GM21723 (cell line): Measurements from ENCODE around the gene RBM25.

ENCODE experiments used
- ATAC-seq: cut with Tn5 transposase; IDR thresholded peaks from one replicate; pipeline ENCODE4 v1.9.1; 2021; ENCODE audit warnings: mild to moderate bottlenecking, moderate library complexity; ENCODE audit not compliant: unreplicated experiment

The RBM25 gene

GRCh38 chr14:73102806-73103497 is 44.6 kb downstream of the RBM25 start:
- no peak for ATAC-seq

GRCh38 chr14:73105050-73105449 is 46.7 kb downstream of the RBM25 start:
- ATAC-seq = no peak

DNA sequence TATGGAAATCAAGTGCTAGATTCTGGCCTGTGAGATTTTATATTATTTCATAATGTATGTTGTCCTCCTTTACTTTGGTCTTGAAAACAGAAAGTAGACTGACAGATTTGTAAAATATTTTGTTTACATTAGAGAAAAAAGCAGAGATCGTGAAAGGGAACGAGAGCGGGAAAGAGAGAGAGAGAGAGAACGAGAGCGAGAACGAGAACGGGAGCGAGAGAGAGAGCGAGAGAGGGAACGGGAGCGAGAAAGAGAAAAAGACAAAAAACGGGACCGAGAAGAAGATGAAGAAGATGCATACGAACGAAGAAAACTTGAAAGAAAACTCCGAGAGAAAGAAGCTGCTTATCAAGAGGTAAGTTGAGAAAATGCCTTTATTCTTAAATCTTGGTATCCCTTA is 47.4 kb downstream of the RBM25 start:
- no peak for ATAC-seq

DNA sequence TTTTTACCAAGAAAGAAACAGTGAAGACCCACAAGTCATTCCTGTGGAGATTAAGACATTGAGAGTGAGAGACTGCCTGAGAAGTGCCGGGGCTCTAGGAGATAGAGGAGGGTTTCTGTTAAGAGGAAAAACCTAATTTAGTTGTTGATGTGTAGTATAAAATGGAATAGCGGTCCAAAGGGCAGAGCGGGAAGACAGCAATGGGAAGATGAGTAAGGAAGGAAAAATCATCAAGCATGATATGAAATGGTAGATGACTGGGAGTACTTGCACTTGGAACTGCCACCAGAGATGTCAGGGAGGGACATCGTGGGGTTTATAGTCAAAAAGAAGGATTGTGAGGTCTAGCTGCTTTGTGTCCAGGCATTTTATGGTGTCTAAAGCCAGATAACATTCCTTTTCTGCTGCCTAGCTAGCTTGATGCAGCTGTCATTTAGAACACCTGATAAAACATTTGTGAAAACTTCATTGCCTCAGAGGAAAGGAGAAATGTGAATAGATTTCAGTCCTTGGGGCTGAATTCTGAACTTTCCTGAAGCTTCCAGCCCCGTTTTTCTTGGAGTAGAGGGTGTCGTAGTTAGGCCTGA is 57.8 kb downstream of the RBM25 start:
- no peak for ATAC-seq

- no peak for ATAC-seq
Measured at GRCh38 chr14:73124180-73124894, 66.0 kb downstream of the RBM25 start.

- no peak for ATAC-seq
Measured at GRCh38 chr14:73125169-73125588, 66.8 kb downstream of the RBM25 start.

DNA sequence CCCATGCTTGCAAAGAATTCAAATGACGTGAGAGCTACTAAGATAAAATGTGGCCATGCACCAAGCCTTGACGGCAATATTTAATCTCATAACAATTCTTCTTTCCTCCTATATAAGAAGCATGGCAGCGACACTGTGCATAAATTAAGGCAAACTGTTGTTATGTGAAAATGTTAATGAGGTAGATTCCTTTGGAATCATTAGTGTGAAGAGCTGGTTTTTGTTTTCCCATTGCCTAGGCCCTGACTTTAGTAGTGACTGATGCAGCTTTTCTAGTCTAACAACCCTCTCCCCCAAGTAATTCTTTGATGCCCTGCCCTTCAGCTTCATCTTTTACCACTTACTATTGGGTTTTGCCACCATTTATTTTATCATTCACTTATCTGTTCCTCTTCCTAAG is 67.4 kb downstream of the RBM25 start:
- ATAC-seq = no peak

- no peak for ATAC-seq
Measured at GRCh38 chr14:73133795-73134194, 75.5 kb downstream of the RBM25 start.

DNA sequence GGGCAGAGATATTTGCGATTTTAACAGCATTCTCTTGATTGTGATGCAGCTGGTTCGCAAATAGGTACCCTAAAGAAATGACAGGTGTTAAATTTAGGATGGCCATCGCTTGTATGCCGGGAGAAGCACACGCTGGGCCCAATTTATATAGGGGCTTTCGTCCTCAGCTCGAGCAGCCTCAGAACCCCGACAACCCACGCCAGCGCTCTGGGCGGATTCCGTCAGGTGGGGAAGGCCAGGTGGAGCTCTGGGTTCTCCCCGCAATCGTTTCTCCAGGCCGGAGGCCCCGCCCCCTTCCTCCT is 77.7 kb downstream of the RBM25 start:
- no peak for ATAC-seq

GRCh38 chr14:73136387-73137225 is 78.3 kb downstream of the RBM25 start, which contains the start of gene PSEN1:
PSEN1 (plus strand) TSS chr14:73136507; CDS start chr14:73148020, 11,513 bp downstream.
- peak; percentile 91 for ATAC-seq

DNA sequence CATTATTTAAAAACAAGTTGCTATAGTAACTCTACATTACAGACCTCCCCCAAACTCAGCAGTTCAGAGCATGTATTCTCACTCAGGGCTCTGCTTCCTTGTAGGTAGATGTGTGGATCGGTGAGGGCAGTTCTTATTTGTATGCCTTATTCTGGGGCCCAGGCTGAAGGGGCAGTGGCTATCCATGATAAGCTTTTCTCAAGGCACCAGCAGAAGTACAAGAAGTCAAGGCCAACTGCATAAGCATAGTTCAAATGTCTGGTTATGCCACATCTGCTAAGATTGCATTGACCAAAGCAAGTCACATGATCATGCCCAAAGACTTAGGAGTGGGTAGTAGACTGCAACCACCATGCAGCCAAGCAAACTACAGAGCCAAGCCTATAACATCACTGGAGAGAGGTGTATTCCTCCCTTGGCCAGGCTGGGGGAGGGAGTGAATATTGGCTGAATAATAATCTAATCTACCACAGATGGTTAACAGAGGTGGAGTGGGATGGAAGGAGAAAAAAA is 82.5 kb downstream of the RBM25 start:
- ATAC-seq = no peak

GRCh38 chr14:73142216-73142615 is 83.9 kb downstream of the RBM25 start:
- no peak for ATAC-seq

GRCh38 chr14:73143003-73143402 is 84.7 kb downstream of the RBM25 start:
- ATAC-seq = no peak

GRCh38 chr14:73143617-73144016 is 85.3 kb downstream of the RBM25 start:
- ATAC-seq = no peak

GRCh38 chr14:73145371-73145770 is 87.0 kb downstream of the RBM25 start:
- no peak for ATAC-seq

- ATAC-seq = no peak
Measured at GRCh38 chr14:73146111-73146510, 87.8 kb downstream of the RBM25 start.

- no peak for ATAC-seq
Measured at GRCh38 chr14:73149753-73150152, 91.4 kb downstream of the RBM25 start.

DNA sequence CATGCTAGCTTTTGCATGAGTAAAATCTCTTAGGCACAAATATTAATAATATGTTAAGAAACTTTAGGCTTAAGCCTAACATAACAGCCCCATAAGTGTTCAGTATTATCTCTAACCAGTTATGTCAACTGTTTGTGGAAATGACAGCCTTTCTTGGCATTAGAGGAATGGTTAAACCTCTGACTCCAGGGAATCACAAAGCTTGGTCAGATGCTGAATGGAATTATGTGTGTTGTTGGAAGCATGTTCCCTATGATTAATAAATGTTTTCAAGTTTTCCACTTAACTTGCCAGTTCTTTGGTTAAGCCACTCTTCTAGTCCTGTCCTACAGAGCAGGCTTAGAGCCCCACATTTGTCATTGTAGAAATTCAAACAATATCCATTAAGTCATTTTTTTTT is 94.9 kb downstream of the RBM25 start:
- ATAC-seq = no peak

GRCh38 chr14:73162251-73162650 is 103.9 kb downstream of the RBM25 start:
- no peak for ATAC-seq

- ATAC-seq = no peak
Measured at GRCh38 chr14:73166399-73166798, 108.1 kb downstream of the RBM25 start.

DNA sequence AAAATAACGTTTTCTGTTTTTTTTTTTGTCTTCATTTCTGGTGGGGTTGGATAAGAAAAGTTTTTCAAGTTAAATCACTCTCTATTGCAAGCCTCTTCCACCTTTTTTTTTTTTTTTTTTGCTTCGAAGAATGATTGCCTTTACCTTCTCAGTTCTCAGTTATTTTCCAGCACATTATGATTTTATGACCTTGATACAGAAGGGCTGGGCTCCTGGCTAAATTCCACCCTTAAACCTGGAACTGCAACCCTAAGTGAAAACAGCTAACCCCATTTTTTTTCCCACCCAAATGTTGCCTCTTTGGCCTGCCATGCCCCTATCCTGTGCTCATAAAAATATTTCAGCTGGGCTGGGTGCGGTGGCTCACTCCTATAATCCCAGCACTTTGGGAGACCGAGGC is 109.4 kb downstream of the RBM25 start:
- no peak for ATAC-seq
